HL-60 (cell line): Measurements from ENCODE around the gene POLA2.

Experiments
- DNase-seq, 2 experiments: peaks; one replicate each; pipeline ENCODE4 v3.0.0-alpha.2; 2010 to 2020; ENCODE audit warnings: low read depth in 1 of 2, low spot score in 1 of 2
- H3K27ac ChIP-seq: fragments of 250-450 bp; sonication (Bioruptor Pico); replicated peaks from 2 replicates; pipeline ENCODE4 v1.5.1; 2020; ENCODE audit warnings: mild to moderate bottlenecking, moderate library complexity
- H3K27me3 ChIP-seq: fragments of 250-450 bp; sonication (Bioruptor Pico); 2 replicates; pipeline ENCODE4 v1.5.1; 2021; ENCODE audit warnings: mild to moderate bottlenecking, moderate library complexity; ENCODE audit not compliant: insufficient read depth, poor library complexity, severe bottlenecking
- H3K4me3 ChIP-seq: replicated peaks from 2 replicates; pipeline ENCODE4 v1.5.1; 2011; ENCODE audit warnings: mild to moderate bottlenecking, control low read depth, low read length; ENCODE audit not compliant: insufficient read depth
- GABPA ChIP-seq: IDR thresholded peaks from 2 replicates; pipeline ENCODE4 v1.6.1; 2012; ENCODE audit warnings: low read depth
- POLR2AphosphoS5 ChIP-seq: IDR thresholded peaks from 2 replicates; pipeline ENCODE4 v1.6.1; 2012; ENCODE audit warnings: low read depth
- REST ChIP-seq: IDR thresholded peaks from 2 replicates; pipeline ENCODE4 v1.6.1; 2012; ENCODE audit warnings: low read depth; ENCODE audit not compliant: insufficient replicate concordance
- SPI1 ChIP-seq: IDR thresholded peaks from 2 replicates; pipeline ENCODE4 v1.6.1; 2012; ENCODE audit warnings: low read depth, mild to moderate bottlenecking, borderline replicate concordance
- TF ChIP-seq, protein P1 (sequence below): IDR thresholded peaks from one replicate; pipeline ENCODE4 v1.5.1; 2011; ENCODE audit warnings: low read length, control low read depth, inconsistent platforms; ENCODE audit not compliant: insufficient read depth

POLA2 gene

DNA sequence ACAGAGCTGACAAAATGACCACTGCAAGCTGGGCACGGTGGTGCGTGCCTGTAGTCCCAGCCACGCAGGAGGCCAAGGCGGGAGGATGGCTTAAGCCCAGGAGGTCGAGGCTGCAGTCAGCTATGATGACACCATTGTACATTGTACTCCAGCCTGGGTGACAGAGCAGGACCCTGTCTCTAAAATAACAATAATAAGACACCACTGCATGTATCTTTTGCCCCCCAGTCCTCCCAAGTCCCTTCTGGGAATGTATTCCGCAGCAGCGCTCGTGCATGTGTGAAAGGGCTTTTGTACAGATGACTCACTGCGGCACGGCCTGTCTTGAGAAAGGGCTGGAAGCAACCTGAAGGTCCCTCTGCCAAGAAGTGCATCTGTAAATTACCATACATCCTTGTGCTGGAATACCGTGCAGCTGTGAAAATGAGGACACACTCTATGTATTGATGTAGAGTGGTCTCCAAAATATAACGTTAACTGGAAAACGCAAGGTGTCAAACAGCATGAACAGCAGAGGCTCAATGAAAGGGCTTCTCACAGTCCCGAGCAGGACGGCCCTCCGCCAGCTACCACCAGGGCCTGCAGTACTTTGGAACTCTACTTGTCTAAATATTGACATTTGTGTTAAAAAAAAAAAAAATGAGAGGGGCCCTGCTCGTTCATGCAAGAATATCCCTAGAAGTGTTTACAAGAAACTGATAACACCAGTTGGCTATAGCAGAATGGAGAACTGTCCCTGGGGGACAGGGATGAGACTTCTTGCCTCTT lies 43.9 kb downstream of the POLA2 start:
- no peaks in the 10 kb centered on the region for H3K27me3 ChIP-seq
- DNase-seq = no peak
- no peak overlapping the region for H3K27ac ChIP-seq
- no peak for TF ChIP-seq GABPA
- TF ChIP-seq POLR2AphosphoS5 = no peak
- TF ChIP-seq, protein P1, sequence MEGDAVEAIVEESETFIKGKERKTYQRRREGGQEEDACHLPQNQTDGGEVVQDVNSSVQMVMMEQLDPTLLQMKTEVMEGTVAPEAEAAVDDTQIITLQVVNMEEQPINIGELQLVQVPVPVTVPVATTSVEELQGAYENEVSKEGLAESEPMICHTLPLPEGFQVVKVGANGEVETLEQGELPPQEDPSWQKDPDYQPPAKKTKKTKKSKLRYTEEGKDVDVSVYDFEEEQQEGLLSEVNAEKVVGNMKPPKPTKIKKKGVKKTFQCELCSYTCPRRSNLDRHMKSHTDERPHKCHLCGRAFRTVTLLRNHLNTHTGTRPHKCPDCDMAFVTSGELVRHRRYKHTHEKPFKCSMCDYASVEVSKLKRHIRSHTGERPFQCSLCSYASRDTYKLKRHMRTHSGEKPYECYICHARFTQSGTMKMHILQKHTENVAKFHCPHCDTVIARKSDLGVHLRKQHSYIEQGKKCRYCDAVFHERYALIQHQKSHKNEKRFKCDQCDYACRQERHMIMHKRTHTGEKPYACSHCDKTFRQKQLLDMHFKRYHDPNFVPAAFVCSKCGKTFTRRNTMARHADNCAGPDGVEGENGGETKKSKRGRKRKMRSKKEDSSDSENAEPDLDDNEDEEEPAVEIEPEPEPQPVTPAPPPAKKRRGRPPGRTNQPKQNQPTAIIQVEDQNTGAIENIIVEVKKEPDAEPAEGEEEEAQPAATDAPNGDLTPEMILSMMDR = no peak
- no peak for TF ChIP-seq SPI1
- TF ChIP-seq REST = no peak
- no peak overlapping the region for H3K4me3 ChIP-seq

- DNase-seq = no peak
- no peak overlapping the region for H3K4me3 ChIP-seq
- H3K27ac ChIP-seq = no peak overlapping the region
- TF ChIP-seq REST = no peak
- TF ChIP-seq, protein P1 = no peak
- TF ChIP-seq GABPA = no peak
- no peak for TF ChIP-seq POLR2AphosphoS5
- TF ChIP-seq SPI1 = no peak
- H3K27me3 ChIP-seq = no peaks in the 10 kb centered on the region
Observed at GRCh38 chr11:65307298-65308229, 45.8 kb downstream of the POLA2 start.

DNA sequence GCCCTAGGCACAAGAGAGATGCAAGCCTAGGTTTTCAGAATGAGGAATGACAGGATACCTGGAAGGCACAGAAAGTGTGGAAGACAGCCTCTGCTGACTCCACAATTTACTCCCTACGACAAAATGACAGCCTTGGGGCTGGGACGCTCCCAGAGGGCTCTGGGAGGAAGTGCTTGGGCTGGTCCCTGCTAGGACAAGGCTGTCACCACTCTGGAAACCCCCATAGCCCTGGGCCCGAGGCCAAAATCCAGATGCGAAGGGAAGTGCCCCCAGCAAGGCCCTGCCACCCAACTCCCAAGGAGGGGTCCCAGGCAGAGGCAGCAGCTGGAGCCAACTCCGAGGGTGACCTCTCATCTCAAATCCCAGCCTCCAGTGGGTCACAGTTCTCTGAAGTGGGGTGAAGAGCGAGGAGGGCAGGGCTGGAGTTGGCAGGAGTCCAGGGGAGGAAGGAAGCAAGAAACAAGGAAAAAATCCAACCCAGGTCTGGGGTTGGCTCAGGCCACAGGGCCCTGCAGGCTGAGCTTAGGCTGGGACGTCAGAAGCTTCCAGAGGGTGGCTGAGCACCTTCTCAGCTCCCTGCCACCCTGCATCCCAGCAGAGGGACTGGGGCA lies 46.6 kb downstream of the POLA2 start:
- Histone ChIP-seq H3K27me3 (no peaks in the 10 kb centered on the region), H3K4me3 (no peak overlapping the region), H3K27ac (no peak overlapping the region)
- TF ChIP-seq SPI1 = peak; percentile 47; the same call in 1 of the 2 replicates
- no peak for TF ChIP-seq GABPA
- TF ChIP-seq POLR2AphosphoS5 = peak; percentile 31; the same call in 1 of the 2 replicates
- no peak for TF ChIP-seq REST
- DNase-seq = no peak
